Glomerular visceral epithelial cell (primary cell): ENCODE results near the gene RCOR1.
"Not testable (repeated sequence)": the region's sequence is repeated elsewhere in the genome, so short reads cannot be mapped to it uniquely, and the experiment has no call there.

Source experiments
- DNase-seq: peaks from one replicate; pipeline ENCODE4 v3.0.0-alpha.2; 2016; ENCODE audit errors: extremely low spot score

Gene RCOR1

GRCh38 chr14:102629808-102630350 lies 37.4 kb downstream of the RCOR1 start:
- no peak for DNase-seq

- no peak for DNase-seq
Measured at GRCh38 chr14:102630405-102630804, 38.0 kb downstream of the RCOR1 start.

- no peak for DNase-seq
Measured at GRCh38 chr14:102630881-102631280, 38.4 kb downstream of the RCOR1 start.

GRCh38 chr14:102633906-102634595 lies 41.6 kb downstream of the RCOR1 start:
- DNase-seq = no peak

GRCh38 chr14:102639611-102640010 lies 47.2 kb downstream of the RCOR1 start:
- DNase-seq = not testable (repeated sequence)

- no peak for DNase-seq
Measured at GRCh38 chr14:102644523-102644922, 52.1 kb downstream of the RCOR1 start.

GRCh38 chr14:102645746-102646440 lies 53.4 kb downstream of the RCOR1 start:
- no peak for DNase-seq

GRCh38 chr14:102646615-102647014 lies 54.2 kb downstream of the RCOR1 start:
- DNase-seq = no peak

GRCh38 chr14:102652194-102652593 lies 59.7 kb downstream of the RCOR1 start:
- no peak for DNase-seq

- peak; percentile 46 for DNase-seq
Measured at GRCh38 chr14:102654298-102654697, 61.8 kb downstream of the RCOR1 start.

- peak; percentile 53 for DNase-seq
Measured at GRCh38 chr14:102655137-102655536, 62.7 kb downstream of the RCOR1 start.

GRCh38 chr14:102659797-102660196 lies 67.3 kb downstream of the RCOR1 start:
- peak; percentile 30 for DNase-seq

GRCh38 chr14:102661614-102662013 lies 69.2 kb downstream of the RCOR1 start:
- no peak for DNase-seq

- no peak for DNase-seq
Measured at GRCh38 chr14:102662636-102663430, 70.4 kb downstream of the RCOR1 start.

- no peak for DNase-seq
Measured at GRCh38 chr14:102663440-102663839, 71.0 kb downstream of the RCOR1 start.

- DNase-seq = no peak
Measured at GRCh38 chr14:102665621-102666020, 73.2 kb downstream of the RCOR1 start.

GRCh38 chr14:102666635-102667034 lies 74.2 kb downstream of the RCOR1 start:
- DNase-seq = no peak

- no peak for DNase-seq
Measured at GRCh38 chr14:102667703-102668102, 75.3 kb downstream of the RCOR1 start.

GRCh38 chr14:102668291-102668873 lies 75.9 kb downstream of the RCOR1 start:
- no peak for DNase-seq

- no peak for DNase-seq
Measured at GRCh38 chr14:102671410-102671809, 79.0 kb downstream of the RCOR1 start.

- DNase-seq = no peak
Measured at GRCh38 chr14:102672410-102672960, 80.0 kb downstream of the RCOR1 start.

- DNase-seq = peak; percentile 82
Measured at GRCh38 chr14:102675396-102675795, 82.9 kb downstream of the RCOR1 start.
